Measurements from ENCODE around the gene CWH43.
"Not testable (repeated sequence)": the region's sequence is repeated elsewhere in the genome, so short reads cannot be mapped to it uniquely, and the experiment has no call there.

Gene CWH43

GRCh38 chr4:48945981-48946380 is 40.1 kb upstream of the CWH43 start:
- DNase-seq (ENCODE audit: low read depth in 2 of 2): no peak
- H3K4me3 ChIP-seq (replicated peaks in 1 of 2; ENCODE audit: low read depth in 2 of 2, low read length in 2 of 2): no peak overlapping the region
- TF ChIP-seq, protein P1, sequence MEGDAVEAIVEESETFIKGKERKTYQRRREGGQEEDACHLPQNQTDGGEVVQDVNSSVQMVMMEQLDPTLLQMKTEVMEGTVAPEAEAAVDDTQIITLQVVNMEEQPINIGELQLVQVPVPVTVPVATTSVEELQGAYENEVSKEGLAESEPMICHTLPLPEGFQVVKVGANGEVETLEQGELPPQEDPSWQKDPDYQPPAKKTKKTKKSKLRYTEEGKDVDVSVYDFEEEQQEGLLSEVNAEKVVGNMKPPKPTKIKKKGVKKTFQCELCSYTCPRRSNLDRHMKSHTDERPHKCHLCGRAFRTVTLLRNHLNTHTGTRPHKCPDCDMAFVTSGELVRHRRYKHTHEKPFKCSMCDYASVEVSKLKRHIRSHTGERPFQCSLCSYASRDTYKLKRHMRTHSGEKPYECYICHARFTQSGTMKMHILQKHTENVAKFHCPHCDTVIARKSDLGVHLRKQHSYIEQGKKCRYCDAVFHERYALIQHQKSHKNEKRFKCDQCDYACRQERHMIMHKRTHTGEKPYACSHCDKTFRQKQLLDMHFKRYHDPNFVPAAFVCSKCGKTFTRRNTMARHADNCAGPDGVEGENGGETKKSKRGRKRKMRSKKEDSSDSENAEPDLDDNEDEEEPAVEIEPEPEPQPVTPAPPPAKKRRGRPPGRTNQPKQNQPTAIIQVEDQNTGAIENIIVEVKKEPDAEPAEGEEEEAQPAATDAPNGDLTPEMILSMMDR (IDR thresholded peaks at IDR 0.05; ENCODE audit: low read depth, low read length): no peak

DNA sequence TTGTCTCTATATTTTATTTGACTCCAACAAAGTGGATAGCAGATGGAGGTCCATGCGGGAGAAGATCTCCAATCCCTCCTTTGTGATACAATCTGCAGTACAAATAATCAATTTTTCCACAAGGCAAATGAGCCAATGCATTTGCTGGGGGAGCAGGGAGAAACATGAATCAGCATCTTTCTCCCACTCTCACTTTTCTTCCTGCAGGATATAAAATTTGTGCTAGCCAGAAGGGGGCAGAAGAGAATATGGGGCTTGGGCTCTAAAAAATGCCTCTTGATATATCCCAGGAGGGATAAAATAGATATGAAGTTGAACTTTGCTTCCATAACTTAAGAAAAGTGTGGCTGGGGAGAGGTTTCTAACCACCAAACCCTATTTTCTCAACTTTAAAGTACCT is 38.3 kb upstream of the CWH43 start:
- no peak overlapping the region for H3K4me3 ChIP-seq (replicated peaks in 1 of 2; ENCODE audit: low read depth in 2 of 2, low read length in 2 of 2)
- TF ChIP-seq, protein P1 (IDR thresholded peaks at IDR 0.05; ENCODE audit: low read depth, low read length): peak; percentile 7
- DNase-seq (ENCODE audit: low read depth in 2 of 2): no peak

DNA sequence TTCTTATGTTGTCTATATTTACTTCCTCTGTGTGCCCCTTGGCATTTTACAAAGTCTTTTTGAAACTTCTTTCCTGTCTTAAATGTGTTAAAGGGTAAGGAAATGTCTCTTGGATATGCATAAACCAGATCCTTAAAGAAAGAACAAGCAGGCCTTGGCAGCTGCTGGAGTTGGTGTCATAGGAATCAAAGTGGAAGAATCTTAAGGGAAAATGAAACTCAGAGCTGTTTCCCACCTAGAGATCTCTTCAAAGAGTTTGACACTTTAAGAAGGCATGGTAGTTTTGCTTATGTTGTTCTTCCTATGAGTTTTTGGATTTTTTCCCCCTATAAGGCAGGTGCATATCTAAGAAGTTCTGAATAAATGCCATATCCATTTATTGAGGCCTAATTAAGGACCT is 37.0 kb upstream of the CWH43 start:
- H3K4me3 ChIP-seq (replicated peaks in 1 of 2; ENCODE audit: low read depth in 2 of 2, low read length in 2 of 2): no peak overlapping the region
- TF ChIP-seq, protein P1 (IDR thresholded peaks at IDR 0.05; ENCODE audit: low read depth, low read length): no peak
- DNase-seq (ENCODE audit: low read depth in 2 of 2): no peak

DNA sequence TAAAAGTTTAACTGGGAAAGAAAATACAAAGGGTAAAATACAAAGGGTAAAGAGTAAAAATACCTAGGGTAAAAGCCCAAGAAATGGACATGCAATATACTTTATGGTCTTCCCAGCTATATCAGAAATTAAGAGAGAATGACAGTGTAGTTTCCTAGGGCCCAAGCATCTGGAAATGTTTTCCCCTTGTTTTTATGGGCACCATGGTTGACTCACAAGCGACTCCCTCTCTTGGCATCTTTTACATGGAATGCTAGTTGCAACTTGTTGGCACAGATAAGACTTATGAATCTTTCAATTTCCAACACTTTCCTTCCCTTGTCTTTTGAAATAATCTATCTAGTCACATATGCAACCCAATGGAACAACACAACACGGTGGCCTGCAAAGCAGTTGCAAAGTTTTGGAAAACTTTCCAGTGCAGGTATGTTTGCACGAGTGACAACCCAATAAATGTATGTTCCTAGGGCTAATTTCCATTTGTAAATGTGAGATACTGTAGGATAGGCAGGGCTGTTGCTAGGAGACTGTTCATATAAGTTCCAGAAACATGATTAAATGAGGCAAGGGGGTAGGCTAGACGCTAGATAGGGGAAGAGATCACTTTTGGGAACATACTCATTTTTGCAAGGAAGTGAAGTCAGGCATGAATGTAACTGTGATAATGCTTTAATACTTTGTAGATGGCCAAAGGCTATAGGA is 36.4 kb upstream of the CWH43 start:
- peak in 1 of 2 donors; percentile 33 for DNase-seq (ENCODE audit: low read depth in 2 of 2)
- no peak overlapping the region for H3K4me3 ChIP-seq (replicated peaks in 1 of 2; ENCODE audit: low read depth in 2 of 2, low read length in 2 of 2)
- TF ChIP-seq, protein P1 (IDR thresholded peaks at IDR 0.05; ENCODE audit: low read depth, low read length): no peak

DNA sequence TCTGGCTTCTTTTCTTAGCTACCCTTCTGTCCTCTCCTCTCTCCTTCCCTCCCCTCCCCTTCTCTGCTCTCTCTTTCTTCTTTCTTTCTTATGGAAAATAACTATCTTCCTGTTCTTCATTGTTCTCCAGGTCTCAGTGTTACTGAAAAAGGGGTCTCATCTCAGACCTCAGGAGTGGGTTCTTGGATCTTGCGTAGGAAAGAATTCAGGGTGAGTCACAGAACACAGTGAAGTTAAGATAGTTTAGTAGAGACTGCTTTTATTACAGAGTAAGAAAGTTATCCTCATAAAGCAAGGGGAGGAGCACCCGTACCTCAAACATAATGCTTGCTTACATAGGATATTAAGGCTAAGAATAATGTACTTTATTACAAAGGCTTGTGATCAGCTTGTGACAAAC is 31.8 kb upstream of the CWH43 start:
- no peak for DNase-seq (ENCODE audit: low read depth in 2 of 2)
- TF ChIP-seq, protein P1 (IDR thresholded peaks at IDR 0.05; ENCODE audit: low read depth, low read length): no peak
- no peak overlapping the region for H3K4me3 ChIP-seq (replicated peaks in 1 of 2; ENCODE audit: low read depth in 2 of 2, low read length in 2 of 2)

DNA sequence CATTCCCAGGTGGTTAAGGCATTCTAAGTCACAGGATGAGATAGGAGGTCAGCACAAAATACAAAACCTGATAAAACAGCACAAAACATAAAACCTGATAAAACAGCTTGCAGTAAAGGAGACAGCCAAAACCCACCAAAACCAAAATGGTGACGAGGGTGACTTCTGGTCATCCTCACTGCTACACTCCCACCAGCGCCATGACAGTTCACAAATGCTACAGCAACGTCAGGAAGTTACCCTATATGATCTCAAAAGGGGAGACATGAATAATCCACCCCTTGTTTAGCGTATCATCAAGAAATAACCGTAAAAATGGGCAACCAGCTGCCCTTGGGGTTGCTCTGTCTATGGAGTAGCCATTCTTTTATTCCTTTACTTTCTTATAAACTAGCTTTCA is 28.7 kb upstream of the CWH43 start:
- not testable (repeated sequence) for H3K4me3 ChIP-seq (replicated peaks in 1 of 2; ENCODE audit: low read depth in 2 of 2, low read length in 2 of 2); DNase-seq (ENCODE audit: low read depth in 2 of 2)

DNA sequence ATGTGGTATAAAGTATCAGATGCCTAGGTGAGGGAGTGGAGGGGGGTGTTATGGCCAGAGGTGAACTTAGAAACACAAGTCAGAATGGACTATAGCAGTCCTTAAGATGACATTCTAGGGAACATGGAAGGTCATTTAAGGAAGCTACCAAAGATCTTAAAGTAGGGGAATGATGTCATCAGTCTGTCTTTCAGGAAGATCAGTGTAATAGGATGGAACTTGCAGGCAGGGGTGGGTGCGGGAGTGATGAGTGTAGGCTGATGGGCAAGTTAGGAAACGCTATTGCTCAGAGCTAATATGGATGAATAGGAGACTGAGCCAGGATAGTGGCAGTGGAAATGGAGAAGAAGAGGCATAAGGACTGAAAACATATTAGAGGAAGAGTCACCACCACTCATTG is 27.5 kb upstream of the CWH43 start:
- TF ChIP-seq, protein P1 (IDR thresholded peaks at IDR 0.05; ENCODE audit: low read depth, low read length): no peak
- H3K4me3 ChIP-seq (replicated peaks in 1 of 2; ENCODE audit: low read depth in 2 of 2, low read length in 2 of 2): no peak overlapping the region
- no peak for DNase-seq (ENCODE audit: low read depth in 2 of 2)
